Brain microvascular endothelial cell (primary cell): ENCODE results near the gene AHCTF1.

Experiments used
- DNase-seq: peaks from one replicate; pipeline ENCODE4 v3.0.0-alpha.2; 2020
- H3K27ac ChIP-seq: fragments of 250-450 bp; sonication (Bioruptor Pico); 2 replicates; pipeline ENCODE4 v1.5.1; 2020; ENCODE audit warnings: mild to moderate bottlenecking, moderate library complexity
- H3K27me3 ChIP-seq: fragments of 250-450 bp; sonication (Bioruptor Pico); replicated peaks from 2 replicates; pipeline ENCODE4 v1.5.1; 2020; ENCODE audit warnings: mild to moderate bottlenecking
- H3K36me3 ChIP-seq: fragments of 250-450 bp; sonication (Bioruptor Pico); replicated peaks from 2 replicates; pipeline ENCODE4 v1.5.1; 2020; ENCODE audit warnings: mild to moderate bottlenecking
- H3K4me3 ChIP-seq: 2 replicates; pipeline ENCODE4 v1.5.1; 2011; ENCODE audit warnings: low read depth, mild to moderate bottlenecking, control low read depth, low read length, moderate library complexity
- CTCF ChIP-seq: IDR thresholded peaks from 2 replicates; pipeline ENCODE4 v1.5.1; 2011; ENCODE audit warnings: low read depth, mild to moderate bottlenecking, moderate library complexity, low read length, control low read depth, inconsistent platforms; ENCODE audit errors: missing control alignments
- in situ Hi-C: cut with HindIII; loops from 2 replicates; pipeline ENCODE4 v1.10.0; 2017; ENCODE audit warnings: low sequenced_read_pairs, low pct_ligation_motif_present

AHCTF1 gene

GRCh38 chr1:246811985-246812384 is 119.8 kb downstream of the AHCTF1 start:
- Histone ChIP-seq H3K36me3 (no peaks in the 10 kb centered on the region), H3K27me3 (no peaks in the 10 kb centered on the region), H3K27ac (no peak overlapping the region), H3K4me3 (no peak overlapping the region)
- DNase-seq = no peak
- TF ChIP-seq CTCF = no peak
- in situ Hi-C loops = no loop called here

- no peaks in the 10 kb centered on the region for H3K27me3 ChIP-seq
- no peak for DNase-seq
- peak; percentile 34 for TF ChIP-seq CTCF
- no peaks in the 10 kb centered on the region for H3K36me3 ChIP-seq
- no peak overlapping the region for H3K4me3 ChIP-seq
- in situ Hi-C loops = no loop called here
- H3K27ac ChIP-seq = no peak overlapping the region
Observed at GRCh38 chr1:246809473-246809872, 122.3 kb downstream of the AHCTF1 start.

- Histone ChIP-seq H3K4me3 (no peak overlapping the region), H3K27me3 (no peaks in the 10 kb centered on the region), H3K27ac (no peak overlapping the region), H3K36me3 (no peaks in the 10 kb centered on the region)
- in situ Hi-C loops = no loop called here
- DNase-seq = no peak
- no peak for TF ChIP-seq CTCF
Observed at GRCh38 chr1:246805135-246805716, 126.5 kb downstream of the AHCTF1 start.

GRCh38 chr1:246803883-246804282 is 127.9 kb downstream of the AHCTF1 start:
- in situ Hi-C loops = no loop called here
- no peak overlapping the region for H3K4me3 ChIP-seq
- no peak for DNase-seq
- H3K27me3 ChIP-seq = no peaks in the 10 kb centered on the region
- H3K36me3 ChIP-seq = no peaks in the 10 kb centered on the region
- no peak for TF ChIP-seq CTCF
- no peak overlapping the region for H3K27ac ChIP-seq

GRCh38 chr1:246803373-246803772 is 128.4 kb downstream of the AHCTF1 start:
- Histone ChIP-seq H3K27ac (no peak overlapping the region), H3K36me3 (no peaks in the 10 kb centered on the region), H3K4me3 (no peak overlapping the region), H3K27me3 (no peaks in the 10 kb centered on the region)
- DNase-seq = no peak
- TF ChIP-seq CTCF = no peak
- in situ Hi-C loops = no loop called here
